K562 (cell line): ENCODE results near the gene DST. TPM values are rescaled to one million over a fixed set of nuclear protein-coding genes. Genes with fewer than 3 reads are reported as not detected.

Experiments
- DMBX1 ChIP-seq: fragments of 250-450 bp; sonication (Bioruptor Pico); IDR thresholded peaks from 2 replicates; pipeline ENCODE4 v1.8.0; 2022; ENCODE audit warnings: inconsistent platforms, mild to moderate bottlenecking, moderate library complexity, borderline replicate concordance
- GABPA ChIP-seq: fragments of 200-800 bp; sonication (Bioruptor generic); conservative IDR thresholded peaks from 2 replicates; pipeline ENCODE4 v1.6.1; 2016; ENCODE audit warnings: low read depth, missing genetic modification characterization, missing compliant biosample characterization
- NR2C1 ChIP-seq, 2 experiments: fragments of 450-650 bp; IDR thresholded peaks; 2 replicates each; pipeline ENCODE4 v1.6.1; 2017; ENCODE audit warnings: mild to moderate bottlenecking in 2 of 2, antibody characterized with exemption in 1 of 2, inconsistent platforms in 1 of 2, missing compliant biosample characterization in 1 of 2, missing genetic modification characterization in 1 of 2
- NR2C2 ChIP-seq, 2 experiments: fragments of 200-800 bp in 1 of 2; sonication (Bioruptor generic) in 1 of 2; sonication (generic) in 1 of 2; formaldehyde crosslinking in 1 of 2; IDR thresholded peaks; 2 replicates each; pipeline versions ENCODE4 v1.6.1 to v1.8.0; 2016 to 2022; ENCODE audit warnings: mild to moderate bottlenecking in 1 of 2, missing compliant biosample characterization in 1 of 2, missing genetic modification characterization in 1 of 2, missing genetic modification reagents in 1 of 2
- POLR2H ChIP-seq: IDR thresholded peaks from 2 replicates; pipeline ENCODE4 v1.6.1; 2016; ENCODE audit warnings: missing genetic modification characterization, low read depth, mild to moderate bottlenecking, control low read depth, missing compliant biosample characterization, moderate library complexity
- POU5F1 ChIP-seq: fragments of 150-350 bp; IDR thresholded peaks from 2 replicates; pipeline ENCODE4 v1.6.1; 2014; ENCODE audit warnings: borderline replicate concordance, low read length, low read depth, mild to moderate bottlenecking; ENCODE audit not compliant: partially characterized antibody
- TCFL5 ChIP-seq: fragments of 250-450 bp; sonication (Bioruptor Pico); conservative IDR thresholded peaks from 2 replicates; pipeline ENCODE4 v1.6.1; 2021; ENCODE audit warnings: mild to moderate bottlenecking, moderate library complexity, matching md5 sums
- ZNF184 ChIP-seq: sonication (generic); formaldehyde crosslinking; IDR thresholded peaks from 2 replicates; pipeline ENCODE4 v1.5.0; 2020; ENCODE audit warnings: missing genetic modification reagents
- ZNF445 ChIP-seq: fragments of 250-450 bp; sonication (Bioruptor Pico); IDR thresholded peaks from 2 replicates; pipeline ENCODE4 v1.4.0; 2020; ENCODE audit warnings: low read depth, mild to moderate bottlenecking, moderate library complexity
- ZNF79 ChIP-seq: fragments of 250-450 bp; sonication (Bioruptor Pico); IDR thresholded peaks from 2 replicates; pipeline ENCODE4 v1.4.0; 2020; ENCODE audit warnings: low read depth, mild to moderate bottlenecking, moderate library complexity
- polyA plus RNA-seq, 8 experiments: library from polyadenylated mRNA; depleted of rRNA in 4 of 8; stranded (reverse) in 5 of 8; unstranded in 3 of 8; fragments of >200 nt; fragmentation: Nextera tagmentation in 2 of 8; fragmentation: Illumina TruSeq in 1 of 8; extraction: Ambion mirVana in 2 of 8; extraction: Trizol in 1 of 8; gene quantifications; 2 replicates each; pipeline versions ENCODE4 v1.2.1 to v1.2.3, GENCODE V29; 2011 to 2014; ENCODE audit warnings: inconsistent platforms in 1 of 8, missing spikeins in 1 of 8
- total RNA-seq, 7 experiments: library from RNA; depleted of rRNA in 6 of 7; stranded (reverse); fragments of >200 nt in 6 of 7; fragmentation: Illumina TruSeq in 2 of 7; extraction: Trizol in 2 of 7; gene quantifications; 2 replicates each; pipeline versions ENCODE4 v1.2.1 to v1.2.3, GENCODE V29; 2011 to 2021; ENCODE audit warnings: low replicate concordance in 1 of 7
- TF ChIP-seq, protein P1 (sequence below): fragments of 450-650 bp; formaldehyde crosslinking; IDR thresholded peaks from 2 replicates; pipeline ENCODE4 v1.4.0; 2022; ENCODE audit warnings: mild to moderate bottlenecking, moderate library complexity
- TF ChIP-seq, protein P2 (sequence below), 2 experiments: fragments of 450-650 bp in 1 of 2; sonication (generic) in 1 of 2; formaldehyde crosslinking in 1 of 2; IDR thresholded peaks in 1 of 2; conservative IDR thresholded peaks in 1 of 2; 2 replicates each; pipeline versions ENCODE4 v1.6.1 to v1.8.1; 2016 to 2023; ENCODE audit warnings: mild to moderate bottlenecking in 2 of 2, moderate library complexity in 2 of 2, inconsistent platforms in 1 of 2, missing genetic modification reagents in 1 of 2
- TF ChIP-seq, protein P3 (sequence below), 3 experiments: fragments of 200-800 bp in 1 of 3; sonication (Bioruptor generic) in 1 of 3; sonication (generic) in 1 of 3; formaldehyde crosslinking in 1 of 3; IDR thresholded peaks; 2 replicates each; pipeline versions ENCODE4 v1.6.1 to v1.8.0; 2016 to 2022; ENCODE audit warnings: mild to moderate bottlenecking in 2 of 3, missing compliant biosample characterization in 2 of 3, missing genetic modification characterization in 2 of 3, missing genetic modification reagents in 1 of 3
- TF ChIP-seq, protein P4 (sequence below): fragments of 450-650 bp; IDR thresholded peaks from 2 replicates; pipeline ENCODE4 v1.6.1; 2017; ENCODE audit warnings: antibody characterized with exemption, mild to moderate bottlenecking
- TF ChIP-seq, protein P5 (sequence below): IDR thresholded peaks from 2 replicates; pipeline ENCODE4 v1.6.1; 2016; ENCODE audit warnings: missing genetic modification characterization, missing compliant biosample characterization

DST gene
- total and polyA plus RNA-seq, 9 of the 15 experiments (the other 6 are each of a cell fraction or from before 2014, with no cell fraction given), result 5.2 to 21.9 (median 13.3) TPM

DNA sequence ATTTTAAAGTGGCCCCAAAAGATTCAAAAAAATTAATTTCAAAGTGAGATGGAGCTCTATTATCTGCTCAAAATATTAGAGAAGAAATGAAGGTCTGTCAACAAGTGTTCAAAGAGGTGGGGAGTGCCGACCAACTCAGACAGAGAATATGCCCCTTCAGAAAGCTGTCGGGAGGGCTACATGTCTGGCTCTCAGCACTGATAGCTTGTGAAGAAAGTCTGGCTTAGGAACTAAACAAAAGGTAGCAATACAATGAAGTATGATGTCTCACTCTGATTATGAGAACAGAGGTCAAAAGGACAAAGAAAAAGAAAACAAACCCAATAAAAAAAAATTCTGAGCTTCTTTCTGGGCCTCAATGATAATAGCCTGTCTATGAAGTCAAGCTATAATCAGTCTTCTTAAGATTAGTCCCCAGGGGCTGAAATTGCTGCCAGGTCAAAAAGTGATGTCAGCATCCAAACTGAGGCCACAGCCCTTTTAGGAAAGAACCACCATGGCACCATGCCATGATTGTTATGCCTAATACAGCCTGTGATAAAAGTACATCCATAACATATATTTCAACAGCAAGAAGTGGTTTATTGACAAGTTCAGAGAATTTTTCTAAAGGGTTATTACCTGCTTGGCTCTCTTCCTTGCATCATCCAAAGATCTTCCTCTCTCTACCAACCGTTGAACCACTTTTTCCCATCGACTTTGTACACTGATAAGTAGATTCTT is 150.9 kb downstream of the DST start (continued):
- TF ChIP-seq ZNF184 (CRISPR knock-in tag) (no peak), ZNF445 (no peak), GABPA (tag) (peak; percentile 31; the same call in 1 of the 2 replicates), POLR2H (tag) (peak; percentile 41; the same call in 1 of the 2 replicates), POU5F1 (no peak), DMBX1 (CRISPR knock-in tag) (peak; percentile 72; the same call in 1 of the 2 replicates), NR2C2 (CRISPR knock-in tag; IDR thresholded peaks at IDR 0.05) (no peak), NR2C2 (tag; IDR thresholded peaks at IDR 0.05) (peak; percentile 65; the same call in 1 of the 2 replicates), TCFL5 (CRISPR knock-in tag) (peak; percentile 43; the same call in 1 of the 2 replicates), ZNF79 (0 out of 2 replicates have a peak, but pooled peaks have one; percentile 51), NR2C1 (IDR thresholded peaks at IDR 0.05) (no peak), NR2C1 (tag; IDR thresholded peaks at IDR 0.05) (peak; percentile 43; the same call in 1 of the 2 replicates)
- TF ChIP-seq, protein P1, sequence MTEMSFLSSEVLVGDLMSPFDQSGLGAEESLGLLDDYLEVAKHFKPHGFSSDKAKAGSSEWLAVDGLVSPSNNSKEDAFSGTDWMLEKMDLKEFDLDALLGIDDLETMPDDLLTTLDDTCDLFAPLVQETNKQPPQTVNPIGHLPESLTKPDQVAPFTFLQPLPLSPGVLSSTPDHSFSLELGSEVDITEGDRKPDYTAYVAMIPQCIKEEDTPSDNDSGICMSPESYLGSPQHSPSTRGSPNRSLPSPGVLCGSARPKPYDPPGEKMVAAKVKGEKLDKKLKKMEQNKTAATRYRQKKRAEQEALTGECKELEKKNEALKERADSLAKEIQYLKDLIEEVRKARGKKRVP (CRISPR knock-in tag), result peak; percentile 78
- TF ChIP-seq, protein P2, sequence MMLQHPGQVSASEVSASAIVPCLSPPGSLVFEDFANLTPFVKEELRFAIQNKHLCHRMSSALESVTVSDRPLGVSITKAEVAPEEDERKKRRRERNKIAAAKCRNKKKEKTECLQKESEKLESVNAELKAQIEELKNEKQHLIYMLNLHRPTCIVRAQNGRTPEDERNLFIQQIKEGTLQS (IDR thresholded peaks at IDR 0.05), result peak; percentile 77
- TF ChIP-seq, protein P2 (CRISPR knock-in tag; conservative IDR thresholded peaks at IDR 0.05), result no peak
- TF ChIP-seq, protein P3, sequence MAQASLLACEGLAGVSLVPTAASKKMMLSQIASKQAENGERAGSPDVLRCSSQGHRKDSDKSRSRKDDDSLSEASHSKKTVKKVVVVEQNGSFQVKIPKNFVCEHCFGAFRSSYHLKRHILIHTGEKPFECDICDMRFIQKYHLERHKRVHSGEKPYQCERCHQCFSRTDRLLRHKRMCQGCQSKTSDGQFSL (CRISPR knock-in tag; IDR thresholded peaks at IDR 0.05), result no peak
- TF ChIP-seq, protein P3 (tag; IDR thresholded peaks at IDR 0.05), result no peak
- TF ChIP-seq, protein P4, sequence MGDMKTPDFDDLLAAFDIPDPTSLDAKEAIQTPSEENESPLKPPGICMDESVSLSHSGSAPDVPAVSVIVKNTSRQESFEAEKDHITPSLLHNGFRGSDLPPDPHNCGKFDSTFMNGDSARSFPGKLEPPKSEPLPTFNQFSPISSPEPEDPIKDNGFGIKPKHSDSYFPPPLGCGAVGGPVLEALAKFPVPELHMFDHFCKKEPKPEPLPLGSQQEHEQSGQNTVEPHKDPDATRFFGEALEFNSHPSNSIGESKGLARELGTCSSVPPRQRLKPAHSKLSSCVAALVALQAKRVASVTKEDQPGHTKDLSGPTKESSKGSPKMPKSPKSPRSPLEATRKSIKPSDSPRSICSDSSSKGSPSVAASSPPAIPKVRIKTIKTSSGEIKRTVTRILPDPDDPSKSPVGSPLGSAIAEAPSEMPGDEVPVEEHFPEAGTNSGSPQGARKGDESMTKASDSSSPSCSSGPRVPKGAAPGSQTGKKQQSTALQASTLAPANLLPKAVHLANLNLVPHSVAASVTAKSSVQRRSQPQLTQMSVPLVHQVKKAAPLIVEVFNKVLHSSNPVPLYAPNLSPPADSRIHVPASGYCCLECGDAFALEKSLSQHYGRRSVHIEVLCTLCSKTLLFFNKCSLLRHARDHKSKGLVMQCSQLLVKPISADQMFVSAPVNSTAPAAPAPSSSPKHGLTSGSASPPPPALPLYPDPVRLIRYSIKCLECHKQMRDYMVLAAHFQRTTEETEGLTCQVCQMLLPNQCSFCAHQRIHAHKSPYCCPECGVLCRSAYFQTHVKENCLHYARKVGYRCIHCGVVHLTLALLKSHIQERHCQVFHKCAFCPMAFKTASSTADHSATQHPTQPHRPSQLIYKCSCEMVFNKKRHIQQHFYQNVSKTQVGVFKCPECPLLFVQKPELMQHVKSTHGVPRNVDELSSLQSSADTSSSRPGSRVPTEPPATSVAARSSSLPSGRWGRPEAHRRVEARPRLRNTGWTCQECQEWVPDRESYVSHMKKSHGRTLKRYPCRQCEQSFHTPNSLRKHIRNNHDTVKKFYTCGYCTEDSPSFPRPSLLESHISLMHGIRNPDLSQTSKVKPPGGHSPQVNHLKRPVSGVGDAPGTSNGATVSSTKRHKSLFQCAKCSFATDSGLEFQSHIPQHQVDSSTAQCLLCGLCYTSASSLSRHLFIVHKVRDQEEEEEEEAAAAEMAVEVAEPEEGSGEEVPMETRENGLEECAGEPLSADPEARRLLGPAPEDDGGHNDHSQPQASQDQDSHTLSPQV, result 0 out of 2 replicates have a peak, but pooled peaks have one; percentile 42
- TF ChIP-seq, protein P5, sequence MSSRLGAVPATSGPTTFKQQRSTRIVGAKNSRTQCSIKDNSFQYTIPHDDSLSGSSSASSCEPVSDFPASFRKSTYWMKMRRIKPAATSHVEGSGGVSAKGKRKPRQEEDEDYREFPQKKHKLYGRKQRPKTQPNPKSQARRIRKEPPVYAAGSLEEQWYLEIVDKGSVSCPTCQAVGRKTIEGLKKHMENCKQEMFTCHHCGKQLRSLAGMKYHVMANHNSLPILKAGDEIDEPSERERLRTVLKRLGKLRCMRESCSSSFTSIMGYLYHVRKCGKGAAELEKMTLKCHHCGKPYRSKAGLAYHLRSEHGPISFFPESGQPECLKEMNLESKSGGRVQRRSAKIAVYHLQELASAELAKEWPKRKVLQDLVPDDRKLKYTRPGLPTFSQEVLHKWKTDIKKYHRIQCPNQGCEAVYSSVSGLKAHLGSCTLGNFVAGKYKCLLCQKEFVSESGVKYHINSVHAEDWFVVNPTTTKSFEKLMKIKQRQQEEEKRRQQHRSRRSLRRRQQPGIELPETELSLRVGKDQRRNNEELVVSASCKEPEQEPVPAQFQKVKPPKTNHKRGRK, result no peak
